ENCODE data around the gene ZNF366. TPM values are rescaled to one million over a fixed set of nuclear protein-coding genes. Genes with fewer than 3 reads are reported as not detected.

Gene ZNF366
- total RNA-seq, 2 donors from 2014 or later = not detected

- H3K36me3 Mint-ChIP-seq = no peaks in the 10 kb centered on the region
- no peaks in the 10 kb centered on the region for H3K9me3 Mint-ChIP-seq
- no peak for DNase-seq (ENCODE audit: low spot score in 2 of 2)
- H3K27ac Mint-ChIP-seq = no peak overlapping the region
- no peak for ATAC-seq
Observed at GRCh38 chr5:72480841-72481240, 26.4 kb downstream of the ZNF366 start.

- Mint-ChIP-seq H3K36me3 (no peaks in the 10 kb centered on the region), H3K9me3 (no peaks in the 10 kb centered on the region), H3K27ac (no peak overlapping the region)
- DNase-seq (ENCODE audit: low spot score in 2 of 2) (no peak), ATAC-seq (no peak)
Observed at GRCh38 chr5:72479921-72480320, 27.3 kb downstream of the ZNF366 start.

GRCh38 chr5:72478684-72479083, 28.5 kb downstream of the ZNF366 start:
- ATAC-seq (no peak), DNase-seq (ENCODE audit: low spot score in 2 of 2) (no peak)
- no peaks in the 10 kb centered on the region for H3K9me3 Mint-ChIP-seq
- no peak overlapping the region for H3K27ac Mint-ChIP-seq
- H3K36me3 Mint-ChIP-seq = no peaks in the 10 kb centered on the region

- DNase-seq (ENCODE audit: low spot score in 2 of 2) = no peak
- H3K36me3 Mint-ChIP-seq = no peaks in the 10 kb centered on the region
- no peak for ATAC-seq
- H3K27ac Mint-ChIP-seq = no peak overlapping the region
- H3K9me3 Mint-ChIP-seq = no peaks in the 10 kb centered on the region
Observed at GRCh38 chr5:72478276-72478675, 28.9 kb downstream of the ZNF366 start.

- DNase-seq (ENCODE audit: low spot score in 2 of 2) (no peak), ATAC-seq (no peak)
- H3K9me3 Mint-ChIP-seq = no peaks in the 10 kb centered on the region
- H3K36me3 Mint-ChIP-seq = no peaks in the 10 kb centered on the region
- H3K27ac Mint-ChIP-seq = no peak overlapping the region
Observed at GRCh38 chr5:72477644-72478043, 29.6 kb downstream of the ZNF366 start.

- DNase-seq (ENCODE audit: low spot score in 2 of 2) (no peak), ATAC-seq (no peak)
- H3K27ac Mint-ChIP-seq = no peak overlapping the region
- no peaks in the 10 kb centered on the region for H3K9me3 Mint-ChIP-seq
- H3K36me3 Mint-ChIP-seq = no peaks in the 10 kb centered on the region
Observed at GRCh38 chr5:72477176-72477575, 30.0 kb downstream of the ZNF366 start.

GRCh38 chr5:72476721-72477120, 30.5 kb downstream of the ZNF366 start:
- DNase-seq (ENCODE audit: low spot score in 2 of 2) = no peak
- Mint-ChIP-seq H3K9me3 (no peaks in the 10 kb centered on the region), H3K27ac (no peak overlapping the region), H3K36me3 (no peaks in the 10 kb centered on the region)
- no peak for ATAC-seq

- Mint-ChIP-seq H3K36me3 (no peaks in the 10 kb centered on the region), H3K9me3 (no peaks in the 10 kb centered on the region), H3K27ac (no peak overlapping the region)
- DNase-seq (ENCODE audit: low spot score in 2 of 2) = no peak
- ATAC-seq = no peak
Observed at GRCh38 chr5:72476275-72476674, 30.9 kb downstream of the ZNF366 start.

- ATAC-seq (no peak), DNase-seq (ENCODE audit: low spot score in 2 of 2) (no peak)
- Mint-ChIP-seq H3K36me3 (no peaks in the 10 kb centered on the region), H3K9me3 (no peaks in the 10 kb centered on the region), H3K27ac (no peak overlapping the region)
Observed at GRCh38 chr5:72474516-72474915, 32.7 kb downstream of the ZNF366 start.

GRCh38 chr5:72474046-72474500, 33.1 kb downstream of the ZNF366 start:
- no peak overlapping the region for H3K27ac Mint-ChIP-seq
- no peaks in the 10 kb centered on the region for H3K9me3 Mint-ChIP-seq
- DNase-seq (ENCODE audit: low spot score in 2 of 2) = no peak
- no peak for ATAC-seq
- no peaks in the 10 kb centered on the region for H3K36me3 Mint-ChIP-seq

- no peak for ATAC-seq
- Mint-ChIP-seq H3K27ac (no peak overlapping the region), H3K9me3 (no peaks in the 10 kb centered on the region), H3K36me3 (no peaks in the 10 kb centered on the region)
- DNase-seq (ENCODE audit: low spot score in 2 of 2) = no peak
Observed at GRCh38 chr5:72472666-72473422, 34.4 kb downstream of the ZNF366 start.

- Mint-ChIP-seq H3K9me3 (no peaks in the 10 kb centered on the region), H3K27ac (no peak overlapping the region), H3K36me3 (no peaks in the 10 kb centered on the region)
- DNase-seq (ENCODE audit: low spot score in 2 of 2) = no peak
- ATAC-seq = no peak
Observed at GRCh38 chr5:72472031-72472430, 35.2 kb downstream of the ZNF366 start.

- DNase-seq (ENCODE audit: low spot score in 2 of 2) (no peak), ATAC-seq (no peak)
- Mint-ChIP-seq H3K27ac (no peak overlapping the region), H3K9me3 (no peaks in the 10 kb centered on the region), H3K36me3 (no peaks in the 10 kb centered on the region)
Observed at GRCh38 chr5:72470826-72471225, 36.4 kb downstream of the ZNF366 start.

GRCh38 chr5:72468606-72469005, 38.6 kb downstream of the ZNF366 start:
- no peak overlapping the region for H3K27ac Mint-ChIP-seq
- no peaks in the 10 kb centered on the region for H3K9me3 Mint-ChIP-seq
- DNase-seq (ENCODE audit: low spot score in 2 of 2) (no peak), ATAC-seq (no peak)
- H3K36me3 Mint-ChIP-seq = no peaks in the 10 kb centered on the region

- H3K36me3 Mint-ChIP-seq = no peaks in the 10 kb centered on the region
- ATAC-seq = no peak
- no peak for DNase-seq (ENCODE audit: low spot score in 2 of 2)
- H3K27ac Mint-ChIP-seq = no peak overlapping the region
- no peaks in the 10 kb centered on the region for H3K9me3 Mint-ChIP-seq
Observed at GRCh38 chr5:72468024-72468423, 39.2 kb downstream of the ZNF366 start.

GRCh38 chr5:72467461-72467860, 39.7 kb downstream of the ZNF366 start:
- no peak for ATAC-seq
- Mint-ChIP-seq H3K9me3 (no peaks in the 10 kb centered on the region), H3K27ac (no peak overlapping the region), H3K36me3 (no peaks in the 10 kb centered on the region)
- DNase-seq (ENCODE audit: low spot score in 2 of 2) = no peak

GRCh38 chr5:72465601-72466563, 41.3 kb downstream of the ZNF366 start:
- DNase-seq (ENCODE audit: low spot score in 2 of 2) (peak in 1 of 2 donors; percentile 4), ATAC-seq (peak; percentile 82 to 93)
- H3K36me3 Mint-ChIP-seq = no peaks in the 10 kb centered on the region
- H3K9me3 Mint-ChIP-seq = no peaks in the 10 kb centered on the region
- H3K27ac Mint-ChIP-seq = no peak overlapping the region
